Measurements from ENCODE around the gene CYSRT1. TPM values are rescaled to one million over a fixed set of nuclear protein-coding genes. Genes with fewer than 3 reads are reported as not detected.
"Not testable (repeated sequence)": the region's sequence is repeated elsewhere in the genome, so short reads cannot be mapped to it uniquely, and the experiment has no call there.

The CYSRT1 gene
- total RNA-seq, 2 experiments from 2014 or later = 0.17 to 0.26 TPM

- peak; percentile 95 for DNase-seq
- Mint-ChIP-seq H3K27me3 (ENCODE audit: low read depth) (no peaks in the 10 kb centered on the region), H3K36me3 (ENCODE audit: low read depth) (peaks cover 8% of the 10 kb centered on the region), H3K27ac (peak within 1 kb of the TSS; percentile 75), H3K4me1 (ENCODE audit: low read depth) (peaks cover 18% of the 10 kb centered on the region), H3K4me3 (peak within 1 kb of the TSS; percentile 85), H3K9me3 (no peaks in the 10 kb centered on the region)
- intact Hi-C loops (cut with micrococcal nuclease) = loop anchor here (1.0 kb wide), 2 partner anchors 14 to 32 kb away; partner anchors contain the start of gene TUBB4B
- CTCF ChIA-PET = interaction anchor here (0.8 to 3.1 kb wide), 3 partner anchors 16 to 220 kb away, joined by 3 to 13 read pairs (median 3); no protein-coding TSS in a partner anchor
Measured at GRCh38 chr9:137254624-137255447, 29.9 kb downstream of the CYSRT1 start, which contains the start of gene NELFB. Gene NELFB, plus strand, starts transcription at chr9:137255327.

- Mint-ChIP-seq H3K9me3 (no peaks in the 10 kb centered on the region), H3K4me1 (ENCODE audit: low read depth) (peaks cover 18% of the 10 kb centered on the region), H3K4me3 (peak overlapping the region; percentile 85), H3K36me3 (ENCODE audit: low read depth) (peaks cover 8% of the 10 kb centered on the region), H3K27me3 (ENCODE audit: low read depth) (no peaks in the 10 kb centered on the region), H3K27ac (peak overlapping the region; percentile 75)
- peak; percentile 42 for DNase-seq
- CTCF ChIA-PET = interaction anchor here (1.0 to 3.1 kb wide), 3 partner anchors 19 to 221 kb away, joined by 3 to 13 read pairs (median 3); no protein-coding TSS in a partner anchor
- intact Hi-C loops (cut with micrococcal nuclease) = loop anchor here (1.0 kb wide), 2 partner anchors 14 to 32 kb away; partner anchors contain the start of gene TUBB4B
Measured at GRCh38 chr9:137255448-137256114, 30.6 kb downstream of the CYSRT1 start.

GRCh38 chr9:137256362-137256761 lies 31.4 kb downstream of the CYSRT1 start:
- no peak for DNase-seq
- peak overlapping the region; percentile 85 for H3K4me3 Mint-ChIP-seq
- no peaks in the 10 kb centered on the region for H3K27me3 Mint-ChIP-seq (ENCODE audit: low read depth)
- peaks cover 18% of the 10 kb centered on the region for H3K4me1 Mint-ChIP-seq (ENCODE audit: low read depth)
- peaks cover 8% of the 10 kb centered on the region for H3K36me3 Mint-ChIP-seq (ENCODE audit: low read depth)
- H3K9me3 Mint-ChIP-seq = no peaks in the 10 kb centered on the region
- CTCF ChIA-PET = interaction anchor here (0.7 to 3.1 kb wide), 3 partner anchors 20 to 161 kb away, joined by 3 to 13 read pairs (median 3); no protein-coding TSS in a partner anchor
- intact Hi-C loops (cut with micrococcal nuclease) = no loop called here
- no peak overlapping the region for H3K27ac Mint-ChIP-seq

- CTCF ChIA-PET = interaction anchor here (0.7 to 3.1 kb wide), 3 partner anchors 20 to 161 kb away, joined by 3 to 13 read pairs (median 3); no protein-coding TSS in a partner anchor
- Mint-ChIP-seq H3K9me3 (no peaks in the 10 kb centered on the region), H3K4me1 (ENCODE audit: low read depth) (peaks cover 18% of the 10 kb centered on the region), H3K27ac (no peak overlapping the region), H3K36me3 (ENCODE audit: low read depth) (peaks cover 12% of the 10 kb centered on the region), H3K4me3 (peak overlapping the region; percentile 85), H3K27me3 (ENCODE audit: low read depth) (no peaks in the 10 kb centered on the region)
- intact Hi-C loops (cut with micrococcal nuclease) = no loop called here
- DNase-seq = no peak
Measured at GRCh38 chr9:137256856-137257255, 31.9 kb downstream of the CYSRT1 start.

GRCh38 chr9:137262173-137262908 lies 37.4 kb downstream of the CYSRT1 start:
- H3K4me1 Mint-ChIP-seq (ENCODE audit: low read depth); DNase-seq; intact Hi-C loops (cut with micrococcal nuclease); H3K9me3 Mint-ChIP-seq; H3K27ac Mint-ChIP-seq; H3K4me3 Mint-ChIP-seq; H3K27me3 Mint-ChIP-seq (ENCODE audit: low read depth): not testable (repeated sequence)
- peaks cover 18% of the 10 kb centered on the region for H3K36me3 Mint-ChIP-seq (ENCODE audit: low read depth)
- CTCF ChIA-PET = interaction anchor here (0.9 to 1.3 kb wide), 2 partner anchors 9 to 10 kb away, joined by 3 read pairs; no protein-coding TSS in a partner anchor

GRCh38 chr9:137262909-137263285 lies 37.9 kb downstream of the CYSRT1 start:
- H3K36me3 Mint-ChIP-seq (ENCODE audit: low read depth) = peaks cover 23% of the 10 kb centered on the region
- H3K27ac Mint-ChIP-seq = no peak overlapping the region
- DNase-seq = no peak
- no peaks in the 10 kb centered on the region for H3K4me1 Mint-ChIP-seq (ENCODE audit: low read depth)
- no peak overlapping the region for H3K4me3 Mint-ChIP-seq
- intact Hi-C loops (cut with micrococcal nuclease) = no loop called here
- no peaks in the 10 kb centered on the region for H3K27me3 Mint-ChIP-seq (ENCODE audit: low read depth)
- H3K9me3 Mint-ChIP-seq = no peaks in the 10 kb centered on the region
- CTCF ChIA-PET = interaction anchor here (0.9 to 1.3 kb wide), 3 partner anchors 8 to 26 kb away, joined by 3 read pairs; no protein-coding TSS in a partner anchor

- Mint-ChIP-seq H3K9me3 (no peaks in the 10 kb centered on the region), H3K4me3 (no peak overlapping the region), H3K27me3 (ENCODE audit: low read depth) (no peaks in the 10 kb centered on the region), H3K36me3 (ENCODE audit: low read depth) (peaks cover 24% of the 10 kb centered on the region), H3K4me1 (ENCODE audit: low read depth) (no peaks in the 10 kb centered on the region), H3K27ac (no peak overlapping the region)
- intact Hi-C loops (cut with micrococcal nuclease) = no loop called here
- no peak for DNase-seq
- CTCF ChIA-PET = interaction anchor here (1.2 kb wide), 1 partner anchor 27 kb away, joined by 3 read pairs; no protein-coding TSS in a partner anchor
Measured at GRCh38 chr9:137263506-137263905, 38.5 kb downstream of the CYSRT1 start.

GRCh38 chr9:137264067-137264466 lies 39.1 kb downstream of the CYSRT1 start:
- intact Hi-C loops (cut with micrococcal nuclease) = no loop called here
- CTCF ChIA-PET = interaction anchor here (1.2 kb wide), 1 partner anchor 27 kb away, joined by 3 read pairs; no protein-coding TSS in a partner anchor
- no peaks in the 10 kb centered on the region for H3K27me3 Mint-ChIP-seq (ENCODE audit: low read depth)
- H3K4me1 Mint-ChIP-seq (ENCODE audit: low read depth) = no peaks in the 10 kb centered on the region
- H3K4me3 Mint-ChIP-seq = no peak overlapping the region
- DNase-seq = no peak
- no peaks in the 10 kb centered on the region for H3K9me3 Mint-ChIP-seq
- peaks cover 25% of the 10 kb centered on the region for H3K36me3 Mint-ChIP-seq (ENCODE audit: low read depth)
- no peak overlapping the region for H3K27ac Mint-ChIP-seq

GRCh38 chr9:137265496-137266161 lies 40.7 kb downstream of the CYSRT1 start:
- no peak overlapping the region for H3K27ac Mint-ChIP-seq
- H3K4me1 Mint-ChIP-seq (ENCODE audit: low read depth) = no peaks in the 10 kb centered on the region
- DNase-seq = no peak
- peaks cover 31% of the 10 kb centered on the region for H3K36me3 Mint-ChIP-seq (ENCODE audit: low read depth)
- no peaks in the 10 kb centered on the region for H3K27me3 Mint-ChIP-seq (ENCODE audit: low read depth)
- no peak overlapping the region for H3K4me3 Mint-ChIP-seq
- CTCF ChIA-PET = interaction anchor here (0.6 kb wide), 1 partner anchor 21 kb away, joined by 3 read pairs; no protein-coding TSS in a partner anchor
- no peaks in the 10 kb centered on the region for H3K9me3 Mint-ChIP-seq
- intact Hi-C loops (cut with micrococcal nuclease) = no loop called here

GRCh38 chr9:137266162-137266527 lies 41.2 kb downstream of the CYSRT1 start:
- no peak overlapping the region for H3K4me3 Mint-ChIP-seq
- CTCF ChIA-PET = no interaction called here
- no peak for DNase-seq
- H3K36me3 Mint-ChIP-seq (ENCODE audit: low read depth) = peaks cover 33% of the 10 kb centered on the region
- H3K4me1 Mint-ChIP-seq (ENCODE audit: low read depth) = peaks cover 3% of the 10 kb centered on the region
- H3K9me3 Mint-ChIP-seq = no peaks in the 10 kb centered on the region
- no peak overlapping the region for H3K27ac Mint-ChIP-seq
- intact Hi-C loops (cut with micrococcal nuclease) = no loop called here
- no peaks in the 10 kb centered on the region for H3K27me3 Mint-ChIP-seq (ENCODE audit: low read depth)

- intact Hi-C loops (cut with micrococcal nuclease) = no loop called here
- H3K36me3 Mint-ChIP-seq (ENCODE audit: low read depth) = peaks cover 34% of the 10 kb centered on the region
- no peak overlapping the region for H3K27ac Mint-ChIP-seq
- H3K9me3 Mint-ChIP-seq = no peaks in the 10 kb centered on the region
- no peak for DNase-seq
- H3K27me3 Mint-ChIP-seq (ENCODE audit: low read depth) = no peaks in the 10 kb centered on the region
- no peak overlapping the region for H3K4me3 Mint-ChIP-seq
- H3K4me1 Mint-ChIP-seq (ENCODE audit: low read depth) = peaks cover 8% of the 10 kb centered on the region
- CTCF ChIA-PET = no interaction called here
Measured at GRCh38 chr9:137266585-137267453, 41.8 kb downstream of the CYSRT1 start.
